Measurements from ENCODE around the gene CCDC15.
"Not testable (repeated sequence)": the region's sequence is repeated elsewhere in the genome, so short reads cannot be mapped to it uniquely, and the experiment has no call there.

CCDC15 gene

DNA sequence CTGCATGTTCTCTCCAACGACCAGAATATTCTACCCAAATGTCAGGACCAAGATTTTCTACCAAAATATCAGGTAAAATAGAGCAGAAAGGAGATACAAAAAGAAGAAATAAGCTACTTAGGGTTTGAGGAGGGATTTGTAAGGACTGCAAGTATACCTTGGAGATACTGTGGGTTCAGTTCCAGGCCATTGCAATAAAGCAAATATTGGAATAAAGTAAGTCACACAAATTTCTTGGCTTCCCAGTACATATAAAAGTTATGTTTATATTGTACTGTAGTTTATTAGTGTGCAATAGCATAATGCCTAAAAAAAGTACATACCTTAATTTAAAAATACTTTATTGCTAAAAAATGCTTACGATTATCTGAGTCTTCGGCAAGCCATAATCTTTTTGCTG is 34.1 kb downstream of the CCDC15 start:
- no peak for DNase-seq (ENCODE audit: low spot score)

GRCh38 chr11:125001079-125001778 is 47.2 kb downstream of the CCDC15 start:
- DNase-seq (ENCODE audit: low spot score) = no peak

DNA sequence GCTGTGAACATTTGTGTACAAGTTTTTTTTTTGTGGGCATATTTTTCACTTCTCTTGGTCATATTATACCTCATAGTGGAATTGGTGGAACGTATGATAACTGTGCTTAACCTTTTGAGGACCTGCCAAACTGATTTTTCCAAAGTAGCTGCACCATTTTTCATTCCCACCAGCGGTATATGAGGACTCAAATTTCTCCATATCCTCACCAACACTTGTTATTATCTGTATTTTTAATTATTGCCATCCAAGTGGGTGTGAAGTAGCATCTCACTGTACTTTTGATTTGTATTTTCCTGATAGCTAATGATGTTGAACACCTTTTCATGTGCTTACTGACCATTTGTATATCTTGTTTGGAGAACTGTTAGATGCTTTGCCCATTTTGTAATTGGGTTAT is 47.8 kb downstream of the CCDC15 start:
- no peak for DNase-seq (ENCODE audit: low spot score)

DNA sequence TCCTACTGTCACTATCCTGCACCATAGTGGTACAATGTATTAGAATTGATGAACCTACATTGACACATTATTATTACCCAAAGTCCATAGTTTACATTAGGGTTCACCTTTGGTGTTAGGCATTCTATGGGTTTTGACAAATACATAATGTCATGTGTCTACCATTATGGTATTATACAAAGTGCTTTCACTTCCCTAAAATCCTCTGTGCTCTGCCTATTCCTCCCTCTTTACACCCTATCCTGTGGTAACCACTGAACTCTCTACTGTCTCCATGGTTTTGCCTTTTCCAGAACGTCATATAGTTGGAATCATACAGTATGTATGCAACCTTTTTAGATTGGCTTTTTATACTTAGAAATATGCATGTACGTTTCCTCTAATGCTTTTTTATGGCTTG is 51.5 kb downstream of the CCDC15 start:
- DNase-seq (ENCODE audit: low spot score) = no peak

GRCh38 chr11:125016413-125016812 is 62.4 kb downstream of the CCDC15 start:
- DNase-seq (ENCODE audit: low spot score) = no peak

DNA sequence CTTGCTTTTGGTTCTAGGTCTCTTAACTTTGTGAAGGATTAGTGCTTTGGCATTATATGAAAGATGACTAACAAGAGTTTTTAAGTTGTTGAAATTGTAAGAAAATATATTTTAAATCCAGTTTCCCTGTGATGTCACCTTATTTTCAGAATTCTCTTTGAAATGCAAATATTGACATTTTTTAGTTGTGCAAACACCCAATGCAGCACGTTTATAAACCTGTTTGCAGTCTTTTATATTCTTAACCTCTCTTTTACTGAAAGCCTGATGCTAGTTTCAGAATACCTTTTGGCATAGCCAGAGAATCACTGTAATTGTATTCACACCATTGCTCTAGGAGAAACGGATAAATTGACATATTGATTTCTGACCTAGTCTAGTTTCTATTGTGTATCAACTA is 66.3 kb downstream of the CCDC15 start:
- DNase-seq (ENCODE audit: low spot score) = no peak

- DNase-seq (ENCODE audit: low spot score) = no peak
Measured at GRCh38 chr11:125022551-125022950, 68.5 kb downstream of the CCDC15 start.

- no peak for DNase-seq (ENCODE audit: low spot score)
Measured at GRCh38 chr11:125025968-125026367, 72.0 kb downstream of the CCDC15 start.

DNA sequence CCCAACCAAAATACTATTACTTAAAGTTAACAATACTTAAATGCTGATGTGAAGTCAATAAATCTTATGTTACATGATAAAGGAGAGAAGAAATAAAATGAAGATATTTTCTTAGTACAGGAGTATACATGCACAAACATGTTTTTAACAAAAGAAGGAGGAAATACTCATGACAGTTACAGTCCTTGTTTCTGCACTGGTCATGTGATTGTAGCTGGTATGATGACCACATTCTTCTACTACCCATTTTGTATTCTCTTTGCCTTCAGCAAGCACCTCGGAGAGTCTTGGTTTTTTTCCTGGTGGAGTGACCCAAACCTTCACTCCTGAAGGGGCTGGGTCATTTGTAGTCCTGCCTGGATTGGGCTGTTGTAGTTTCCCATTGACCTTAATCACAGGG is 75.4 kb downstream of the CCDC15 start:
- DNase-seq (ENCODE audit: low spot score) = not testable (repeated sequence)

- DNase-seq (ENCODE audit: low spot score) = no peak
Measured at GRCh38 chr11:125036933-125037332, 82.9 kb downstream of the CCDC15 start.

GRCh38 chr11:125049164-125049792 is 95.3 kb downstream of the CCDC15 start:
- no peak for DNase-seq (ENCODE audit: low spot score)

DNA sequence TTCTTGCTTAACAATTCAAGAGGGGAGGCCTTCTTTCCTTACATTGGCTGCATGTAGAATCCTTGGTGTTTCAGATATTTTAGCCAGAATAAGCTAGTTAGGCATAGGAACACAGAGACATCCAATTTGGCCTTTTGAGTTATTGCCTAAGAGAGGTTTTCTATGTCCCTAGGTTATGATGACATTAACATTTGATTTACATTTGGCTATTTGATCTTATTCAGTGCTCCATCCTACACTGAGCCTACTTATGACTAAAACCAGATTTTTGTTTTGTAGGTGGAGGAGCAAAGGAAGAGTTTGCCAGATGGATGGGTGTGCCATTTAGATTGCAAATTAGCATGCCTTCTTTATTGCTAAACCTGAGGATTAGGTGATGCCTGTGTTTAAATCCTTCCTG is 98.0 kb downstream of the CCDC15 start:
- DNase-seq (ENCODE audit: low spot score) = no peak

GRCh38 chr11:125053167-125053566 is 99.2 kb downstream of the CCDC15 start:
- DNase-seq (ENCODE audit: low spot score) = no peak

- no peak for DNase-seq (ENCODE audit: low spot score)
Measured at GRCh38 chr11:125055107-125055715, 101.2 kb downstream of the CCDC15 start.

- not testable (repeated sequence) for DNase-seq (ENCODE audit: low spot score)
Measured at GRCh38 chr11:125056111-125056510, 102.1 kb downstream of the CCDC15 start.

- no peak for DNase-seq (ENCODE audit: low spot score)
Measured at GRCh38 chr11:125056931-125057692, 103.1 kb downstream of the CCDC15 start.

- no peak for DNase-seq (ENCODE audit: low spot score)
Measured at GRCh38 chr11:125057693-125058016, 103.7 kb downstream of the CCDC15 start.

DNA sequence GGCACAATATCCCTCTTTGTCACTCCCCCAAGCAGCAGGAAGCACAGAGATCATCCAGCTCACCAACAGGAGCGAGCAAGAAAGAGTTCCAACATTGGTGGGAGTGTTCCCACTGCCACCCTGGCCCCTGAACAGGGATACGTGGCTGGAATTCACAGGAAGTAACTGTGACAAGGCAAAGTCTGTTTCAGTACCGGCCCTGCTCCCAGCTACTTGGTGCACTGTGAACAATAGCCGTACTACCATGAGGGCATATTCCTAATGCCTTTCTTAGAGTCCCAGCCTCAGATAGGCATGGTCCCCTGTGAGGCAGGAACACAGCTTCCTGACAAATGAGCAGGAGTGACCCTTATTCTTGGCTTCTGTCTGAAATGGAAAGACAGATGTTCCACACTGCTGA is 107.3 kb downstream of the CCDC15 start:
- DNase-seq (ENCODE audit: low spot score) = no peak

GRCh38 chr11:125062218-125062930 is 108.4 kb downstream of the CCDC15 start:
- no peak for DNase-seq (ENCODE audit: low spot score)

DNA sequence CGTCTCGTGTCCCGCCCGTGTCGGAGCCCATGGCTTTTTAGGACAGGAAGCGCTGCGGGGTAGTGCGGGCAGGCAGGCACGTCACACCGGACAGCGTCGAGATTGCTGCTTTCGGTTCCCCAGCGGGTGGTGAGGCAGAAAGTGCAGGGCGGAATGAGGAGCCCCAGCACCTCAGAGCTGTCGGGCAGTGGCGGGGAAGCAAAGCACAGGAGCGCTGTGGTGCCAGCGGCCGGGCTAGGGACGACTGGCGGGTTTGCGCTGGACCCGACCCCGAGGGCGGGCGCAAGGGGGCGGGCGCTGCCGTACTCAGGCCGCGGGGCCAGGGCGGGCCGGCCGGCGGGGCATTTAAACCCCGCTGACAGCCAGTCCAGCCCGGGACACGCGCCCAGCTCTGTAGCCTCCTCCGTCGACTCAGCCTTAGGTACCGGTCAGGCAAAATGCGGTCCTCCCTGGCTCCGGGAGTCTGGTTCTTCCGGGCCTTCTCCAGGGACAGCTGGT is 109.0 kb downstream of the CCDC15 start, which contains the start of gene SLC37A2:
Gene SLC37A2, plus strand, starts transcription at position 375 of the 498 bp plus-strand sequence. Its CDS starts 63 bp downstream, at position 438.
- peak; percentile 83 for DNase-seq (ENCODE audit: low spot score)

DNA sequence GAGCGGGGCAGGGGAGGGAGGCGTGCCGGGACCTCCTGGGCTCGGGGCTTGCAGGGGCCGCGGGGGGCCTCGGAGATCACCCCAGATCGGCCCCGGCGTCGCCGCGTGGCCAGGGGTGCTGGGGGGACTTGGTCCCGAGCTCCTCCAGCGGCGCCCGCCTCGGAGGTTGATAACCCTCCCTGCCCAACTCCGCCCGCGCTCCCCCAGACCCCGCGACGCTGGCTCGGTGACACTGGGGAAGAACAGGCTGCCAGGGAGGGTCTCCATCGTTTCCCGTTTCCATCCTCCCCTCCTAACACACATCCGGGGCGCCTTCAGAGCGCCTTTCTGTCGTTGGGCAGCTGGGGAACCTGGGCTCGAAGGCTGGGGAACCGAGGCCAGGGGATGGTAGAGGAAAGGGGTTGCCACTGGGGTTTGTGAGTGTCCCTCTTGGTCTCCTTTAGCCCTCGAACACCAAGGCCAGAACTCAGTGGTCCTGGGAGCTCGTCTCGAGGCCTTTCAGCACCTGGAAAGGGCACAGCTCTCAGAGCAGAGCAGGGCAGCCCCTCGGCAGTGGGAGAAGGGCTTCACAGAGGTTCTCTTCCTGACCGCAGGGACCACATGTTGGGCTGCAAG is 109.5 kb downstream of the CCDC15 start:
- DNase-seq (ENCODE audit: low spot score) = peak; percentile 62
